ENCODE data around the gene ABCB1. TPM values are rescaled to one million over a fixed set of nuclear protein-coding genes. Genes with fewer than 3 reads are reported as not detected.

The ABCB1 gene
- 1.6 and 2.1 TPM in 2 replicates for total RNA-seq (2011; cell fraction: chromatin; rRNA removed; ENCODE audit: low replicate concordance)
- total RNA-seq (2011; cell fraction: nucleolus; rRNA removed), result 1.0 and 1.3 TPM in 2 replicates
- 1.5 and 2.3 TPM in 2 replicates for total RNA-seq (2011; cell fraction: nucleoplasm; rRNA removed)
- total RNA-seq (2014; rRNA removed) (0.53 and 0.73 TPM in 2 replicates), total RNA-seq (2014; rRNA removed; fragmentation: Illumina TruSeq; extraction: Trizol) (0.48 and 0.55 TPM in 2 replicates), total RNA-seq (2015; rRNA removed; fragmentation: Illumina TruSeq; extraction: Trizol) (0.23 and 0.25 TPM in 2 replicates), total RNA-seq (2021) (0.86 and 0.89 TPM in 2 replicates), polyA plus RNA-seq (2011; rRNA removed) (0.15 and 0.63 TPM in 2 replicates), polyA plus RNA-seq (2014; fragmentation: Illumina TruSeq; extraction: Trizol) (0.51 and 0.52 TPM in 2 replicates), polyA plus RNA-seq (2014; fragmentation: Nextera tagmentation; extraction: Ambion mirVana) (under 1 TPM; 0.03 to 0.31 TPM), polyA plus RNA-seq (2014; rRNA removed) (0.38 TPM in 2 replicates), polyA minus RNA-seq (2011; rRNA and poly(A)+ RNA removed) (0.18 and 1.5 TPM in 2 replicates), Bru-seq, nascent RNA (percentile 16 among the genes with signal in this experiment), BruChase-seq, experiment 1, labeled RNA remaining after a 2-hour chase (percentile 16 among the genes with signal in this experiment), BruChase-seq, experiment 2, labeled RNA remaining after a 6-hour chase (percentile 17 among the genes with signal in this experiment)
- 0.10 and 0.55 TPM in 2 replicates for polyA plus RNA-seq (2011; cell fraction: cytosol; rRNA removed)
- polyA plus RNA-seq (2011; cell fraction: nucleus; rRNA removed), result 0.08 and 0.88 TPM in 2 replicates
- 0.56 and 1.4 TPM in 2 replicates for polyA plus RNA-seq (2012)
- polyA minus RNA-seq (2011; cell fraction: cytosol; rRNA and poly(A)+ RNA removed), result 0.67 TPM in 1 of 2 replicates, not detected in the other
- polyA minus RNA-seq (2011; cell fraction: nucleus; rRNA and poly(A)+ RNA removed), result 0.11 and 0.54 TPM in 2 replicates
- long read RNA-seq, experiment 1, full-length matches to known transcripts, result 2 of 2 reads
- long read RNA-seq, experiment 1, partial matches to known transcripts, result 0 of 2 reads
- long read RNA-seq, experiment 1, other reads (novel, unspliced or antisense), result 0 of 2 reads
- long read RNA-seq, experiment 2, partial matches to known transcripts, result 1 of 1 reads
- long read RNA-seq, experiment 2, other reads (novel, unspliced or antisense), result 0 of 1 reads
- long read RNA-seq, experiment 3, result 0 reads

DNA sequence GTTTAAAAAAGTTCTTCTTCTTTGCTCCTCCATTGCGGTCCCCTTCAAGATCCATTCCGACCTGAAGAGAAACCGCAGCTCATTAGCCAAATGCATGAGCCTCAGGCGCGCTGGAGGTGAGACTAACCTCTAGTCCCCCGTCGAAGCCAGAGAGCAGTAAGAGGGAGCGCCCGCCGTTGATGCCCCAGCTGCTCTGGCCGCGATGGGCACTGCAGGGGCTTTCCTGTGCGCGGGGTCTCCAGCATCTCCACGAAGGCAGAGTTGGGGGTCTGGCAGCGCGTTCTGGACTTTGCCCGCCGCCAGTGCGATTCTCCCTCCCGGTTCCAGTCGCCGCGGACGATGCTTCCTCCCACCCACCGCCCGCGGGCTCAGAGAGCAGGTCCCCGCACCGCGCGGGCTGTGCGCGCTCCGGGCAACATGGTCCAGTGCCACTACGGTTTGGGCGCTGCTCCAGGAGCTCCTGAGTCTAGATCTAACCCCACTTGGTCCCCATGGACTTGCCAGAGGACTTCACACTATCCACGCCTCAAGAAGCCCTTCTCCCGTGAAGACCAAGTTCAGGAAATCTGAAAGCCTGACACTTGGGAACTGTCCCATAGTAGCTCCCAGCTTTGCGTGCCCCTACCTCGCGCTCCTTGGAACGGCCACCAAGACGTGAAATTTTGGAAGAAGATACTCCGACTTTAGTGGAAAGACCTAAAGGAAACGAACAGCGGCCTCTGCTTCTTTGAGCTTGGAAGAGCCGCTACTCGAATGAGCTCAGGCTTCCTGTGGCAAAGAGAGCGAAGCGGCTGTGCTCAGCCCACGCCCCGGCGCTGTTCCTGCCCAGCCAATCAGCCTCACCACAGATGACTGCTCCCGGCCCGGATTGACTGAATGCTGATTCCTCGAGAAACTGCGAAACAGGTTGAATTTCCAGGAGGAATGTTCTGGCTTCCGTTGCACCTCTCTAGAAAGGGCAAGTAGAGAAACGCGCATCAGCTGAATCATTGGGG, at the start of gene ABCB1:
ABCB1 (minus strand) TSS at position 755 of the 995 bp plus-strand sequence; CDS start at position 55, 700 bp downstream.
- intact Hi-C loops (cut with micrococcal nuclease), result no loop called here
- H3K27ac ChIP-seq (ENCODE audit: extremely low read depth, low read depth, low read length), result no peak within 1 kb of the TSS
- ChIA-PET CTCF (ENCODE audit: low intra/inter-chr PET ratio) (no interaction called here), POLR2A (interaction anchor here (0.6 to 1.0 kb wide), 2 partner anchors 16 to 104 kb away, joined by 3 read pairs; no protein-coding TSS in a partner anchor)
- BruUV-seq (replicated peaks), result no TSS peak
- no peak within 1 kb of the TSS for H3K4me2 ChIP-seq (ENCODE audit: insufficient read depth, low read length)
- peaks cover 0 to 4% of the 10 kb centered on the region in 2 experiments; a peak in 1 of 5 replicates for H3K4me1 ChIP-seq (replicated peaks in 1 of 2; ENCODE audit: control insufficient read depth in 2 of 2, insufficient read depth in 2 of 2, low read length in 2 of 2)
- peak in 2 of 4 experiments; percentile 7 to 12 for DNase-seq (ENCODE audit: extremely low read depth in 1 of 4, low spot score in 3 of 4)
- H3K36me3 ChIP-seq (ENCODE audit: control insufficient read depth, insufficient read depth, low read length), result no peaks in the 10 kb centered on the region
- no peaks in the 10 kb centered on the region; the same call in 1 of the 2 replicates for H3K9me3 ChIP-seq (replicated peaks; ENCODE audit: control insufficient read depth, insufficient read depth, low read depth, low read length)
- no peaks in the 10 kb centered on the region for H3K79me2 ChIP-seq (ENCODE audit: control insufficient read depth, insufficient read depth, low read length)
- no peak within 1 kb of the TSS for H2AFZ ChIP-seq (ENCODE audit: low read depth, low read length)
- peaks cover 0 to 10% of the 10 kb centered on the region in 2 experiments; a peak in 2 of 5 replicates for H3K27me3 ChIP-seq (ENCODE audit: control insufficient read depth in 2 of 2, insufficient read depth in 2 of 2, low read length in 2 of 2)
- no peak within 1 kb of the TSS for H3K4me3 ChIP-seq
- no peak for FAIRE-seq
- no peak within 1 kb of the TSS for H3K9ac ChIP-seq (ENCODE audit: insufficient read depth in 1 of 2, low read depth in 2 of 2, low read length in 2 of 2)
- TF ChIP-seq, protein P1, sequence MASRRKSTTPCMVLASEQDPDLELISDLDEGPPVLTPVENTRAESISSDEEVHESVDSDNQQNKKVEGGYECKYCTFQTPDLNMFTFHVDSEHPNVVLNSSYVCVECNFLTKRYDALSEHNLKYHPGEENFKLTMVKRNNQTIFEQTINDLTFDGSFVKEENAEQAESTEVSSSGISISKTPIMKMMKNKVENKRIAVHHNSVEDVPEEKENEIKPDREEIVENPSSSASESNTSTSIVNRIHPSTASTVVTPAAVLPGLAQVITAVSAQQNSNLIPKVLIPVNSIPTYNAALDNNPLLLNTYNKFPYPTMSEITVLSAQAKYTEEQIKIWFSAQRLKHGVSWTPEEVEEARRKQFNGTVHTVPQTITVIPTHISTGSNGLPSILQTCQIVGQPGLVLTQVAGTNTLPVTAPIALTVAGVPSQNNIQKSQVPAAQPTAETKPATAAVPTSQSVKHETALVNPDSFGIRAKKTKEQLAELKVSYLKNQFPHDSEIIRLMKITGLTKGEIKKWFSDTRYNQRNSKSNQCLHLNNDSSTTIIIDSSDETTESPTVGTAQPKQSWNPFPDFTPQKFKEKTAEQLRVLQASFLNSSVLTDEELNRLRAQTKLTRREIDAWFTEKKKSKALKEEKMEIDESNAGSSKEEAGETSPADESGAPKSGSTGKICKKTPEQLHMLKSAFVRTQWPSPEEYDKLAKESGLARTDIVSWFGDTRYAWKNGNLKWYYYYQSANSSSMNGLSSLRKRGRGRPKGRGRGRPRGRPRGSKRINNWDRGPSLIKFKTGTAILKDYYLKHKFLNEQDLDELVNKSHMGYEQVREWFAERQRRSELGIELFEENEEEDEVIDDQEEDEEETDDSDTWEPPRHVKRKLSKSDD (conservative IDR thresholded peaks at IDR 0.05; ENCODE audit: low read length), result no peak
- peak; percentile 51 for TF ChIP-seq RBFOX2 (IDR thresholded peaks at IDR 0.05; ENCODE audit: low read depth, low read length)
- no peaks in the 10 kb centered on the region for H3K9me1 ChIP-seq (ENCODE audit: control insufficient read depth, insufficient read depth, low read length)
- in situ Hi-C loops (cut with MboI), result no loop called here
- H4K20me1 ChIP-seq (replicated peaks; ENCODE audit: control insufficient read depth, insufficient read depth, low read length), result no peaks in the 10 kb centered on the region
- peak; percentile 70 for ATAC-seq
- 1% methylated on average over 61 of the region's 61 CpGs for WGBS (ENCODE audit: insufficient coverage, low coverage, missing lambda C conversion rate)

Data from K562 (cell line).